Dermis microvascular lymphatic vessel endothelial cell (primary cell): ENCODE results near the gene TUBGCP3. TPM values are rescaled to one million over a fixed set of nuclear protein-coding genes. Genes with fewer than 3 reads are reported as not detected.

Experiments used
- DNase-seq, 2 donors: peaks; one replicate each; pipeline versions ENCODE4 v3.0.0 to v3.0.0-alpha.2; 2010; ENCODE audit warnings: low read depth in 2 of 2
- total RNA-seq: library from RNA; depleted of rRNA; stranded (reverse); fragments of >200 nt; gene quantifications from 2 replicates; pipeline ENCODE4 v1.2.1, GENCODE V29; 2014

Gene TUBGCP3
- total RNA-seq, 1 donor from 2014 or later = 16.0 TPM

DNA sequence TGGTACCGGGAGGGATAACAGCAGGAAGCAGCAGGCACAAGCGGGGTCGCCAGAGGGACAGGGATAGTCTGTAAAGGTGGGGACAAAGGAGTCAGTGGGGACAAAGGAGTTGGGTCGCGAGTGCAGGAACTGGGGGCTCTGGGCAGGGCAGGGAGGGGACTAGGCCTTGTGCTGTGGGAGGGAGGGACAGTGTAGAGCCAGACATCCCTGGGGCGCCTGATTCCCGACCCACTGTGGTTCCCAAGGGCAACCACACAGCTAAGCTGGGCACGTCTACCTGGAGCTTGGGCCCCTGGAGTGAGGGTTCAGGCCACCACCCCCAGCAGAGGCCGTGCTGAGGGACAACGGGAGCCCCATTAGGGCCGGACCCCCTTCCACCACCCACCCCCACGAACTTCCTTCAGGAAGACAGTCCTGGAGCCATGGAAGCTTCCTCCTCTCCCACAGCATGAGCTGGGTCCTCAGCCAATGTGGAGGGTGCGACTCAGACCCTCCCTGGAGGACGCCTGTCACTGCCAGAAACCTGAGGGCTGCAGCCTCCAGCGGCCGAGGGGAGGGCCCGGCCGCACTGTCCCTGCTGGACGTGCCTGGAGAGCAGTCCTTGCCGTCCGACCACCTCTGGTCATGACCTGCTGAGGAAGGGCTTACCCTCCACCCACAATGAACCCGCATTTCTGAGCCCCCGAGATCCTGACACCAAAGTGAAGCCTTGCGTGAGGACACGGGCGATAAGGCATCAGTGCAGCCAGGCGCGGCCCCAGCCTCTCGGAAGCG, 133.9 kb downstream of the TUBGCP3 start:
- DNase-seq = no peak

DNA sequence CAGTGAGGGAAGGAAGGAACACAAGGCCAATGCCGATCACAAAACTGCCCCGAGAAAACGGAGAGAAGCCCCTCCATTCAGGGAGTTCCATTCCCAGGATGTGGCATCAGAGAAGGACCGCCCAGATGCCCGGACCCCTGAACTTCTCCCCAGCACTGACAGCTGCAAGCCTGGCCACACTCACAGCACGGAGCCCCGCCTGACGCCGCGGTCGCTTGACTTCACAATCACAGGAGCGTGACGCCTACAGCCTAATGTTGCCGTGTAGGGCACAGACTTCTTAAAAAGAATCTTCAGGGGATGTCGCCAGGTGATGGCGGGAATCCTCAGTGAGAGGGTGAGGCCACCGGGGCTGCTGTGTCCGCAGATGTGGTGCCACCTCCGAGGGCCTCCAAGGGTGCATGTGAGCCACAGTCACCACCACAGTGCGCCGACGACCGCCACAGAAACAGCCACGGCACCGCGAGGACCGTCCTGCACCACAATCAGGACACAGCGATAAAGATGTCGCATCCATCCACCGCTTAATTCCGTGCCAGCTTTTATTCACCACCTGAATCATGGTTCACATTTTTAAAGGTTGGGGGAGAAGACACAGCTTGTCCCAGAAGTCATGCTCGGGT, 134.6 kb downstream of the TUBGCP3 start:
- DNase-seq = no peak

DNA sequence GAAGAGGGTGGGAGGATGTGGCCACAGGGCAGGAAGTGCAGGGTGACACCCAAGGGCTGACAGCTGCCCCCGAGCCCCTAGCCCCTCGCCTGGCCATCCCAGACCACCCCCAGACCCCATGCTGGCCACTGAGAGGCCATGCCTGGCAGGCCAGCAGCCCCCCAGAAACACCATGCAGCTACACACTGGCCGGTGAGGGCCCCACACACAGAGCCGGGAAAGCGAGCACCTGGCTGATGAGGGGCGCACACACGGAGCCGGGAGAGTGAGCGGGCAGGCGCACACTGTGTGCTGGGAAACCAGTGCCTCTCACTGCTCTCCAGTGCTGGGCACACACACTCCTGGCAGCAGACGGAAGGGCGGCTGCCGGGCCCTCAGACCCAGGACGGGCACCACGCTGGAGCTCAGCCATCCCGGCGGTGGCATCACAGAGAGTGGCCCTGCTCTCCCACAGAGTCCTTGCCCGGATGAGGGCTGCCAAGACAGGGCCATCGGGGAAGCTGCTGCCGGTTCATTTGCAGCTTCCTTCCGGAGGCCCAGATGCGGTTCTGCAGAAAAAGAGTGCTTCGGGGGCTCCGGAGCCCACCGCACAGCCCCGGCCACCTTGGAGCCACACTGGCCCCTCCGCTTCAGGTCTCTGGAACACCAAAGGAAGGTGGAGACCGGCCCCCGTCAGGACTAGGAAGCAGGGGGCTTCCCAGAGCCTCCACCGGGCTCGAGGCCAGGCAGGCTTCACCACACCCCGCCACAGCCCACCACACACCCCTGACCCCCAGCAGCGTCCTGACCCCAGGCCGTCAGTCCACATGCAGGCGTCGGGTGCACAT, 135.4 kb downstream of the TUBGCP3 start:
- DNase-seq = no peak

DNA sequence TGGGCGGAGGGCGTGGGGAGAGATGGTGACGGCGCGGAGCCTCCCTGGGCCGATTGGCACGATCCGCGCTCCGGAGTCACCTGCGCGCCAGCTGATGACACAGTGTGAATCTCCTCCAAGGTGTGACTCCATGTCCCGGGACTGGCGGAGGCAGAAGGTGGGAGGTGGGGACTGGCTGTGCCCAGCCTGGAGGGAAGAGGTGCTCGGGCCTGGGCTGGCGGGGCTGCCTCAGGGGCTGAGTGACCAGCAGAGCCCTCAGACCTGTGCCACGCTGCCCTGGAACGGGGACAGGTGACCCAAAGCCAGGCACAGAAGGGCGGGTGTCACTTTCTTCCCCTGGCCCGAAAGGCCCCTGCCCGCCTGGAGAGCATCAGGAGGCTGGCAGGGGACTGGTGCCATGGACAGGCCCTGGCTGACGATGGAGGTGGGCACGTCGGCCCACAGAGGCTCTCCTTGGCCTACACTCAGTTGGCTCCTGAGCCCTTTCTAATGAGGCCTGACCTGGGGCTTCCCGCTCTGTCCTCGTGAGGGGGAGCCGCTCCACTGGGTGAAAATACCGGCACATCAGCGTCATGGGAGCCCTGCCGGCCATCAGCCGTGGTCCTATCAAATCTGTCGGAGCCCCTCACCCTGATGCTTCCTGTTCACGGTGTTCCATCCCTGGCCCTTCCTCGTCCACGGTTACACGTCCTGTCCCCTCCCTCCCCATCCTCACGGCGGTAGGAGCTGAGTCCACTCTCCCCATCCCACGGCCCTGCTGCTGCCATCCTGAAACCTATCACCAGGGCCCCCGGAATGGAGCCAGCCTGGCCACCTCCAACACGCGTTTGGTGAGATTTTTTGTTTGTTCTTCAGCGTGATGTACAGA, 136.2 kb downstream of the TUBGCP3 start:
- DNase-seq = no peak

DNA sequence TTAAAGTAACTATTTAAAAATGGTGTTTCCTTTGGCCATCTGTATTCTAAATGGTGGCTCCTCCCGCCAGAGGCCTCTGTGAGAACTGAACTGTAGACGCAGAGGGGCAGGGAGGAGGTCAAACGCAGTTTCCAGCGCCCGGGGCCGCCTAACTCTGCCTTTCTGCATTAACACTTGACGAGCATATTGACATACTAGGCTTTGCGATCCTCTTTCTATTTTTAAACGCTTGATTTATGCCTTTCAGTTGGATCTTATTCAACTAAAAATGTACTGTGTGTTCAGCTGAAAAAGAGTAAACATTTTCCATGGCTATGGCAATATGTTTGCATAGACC, 137.1 kb downstream of the TUBGCP3 start:
- no peak for DNase-seq

DNA sequence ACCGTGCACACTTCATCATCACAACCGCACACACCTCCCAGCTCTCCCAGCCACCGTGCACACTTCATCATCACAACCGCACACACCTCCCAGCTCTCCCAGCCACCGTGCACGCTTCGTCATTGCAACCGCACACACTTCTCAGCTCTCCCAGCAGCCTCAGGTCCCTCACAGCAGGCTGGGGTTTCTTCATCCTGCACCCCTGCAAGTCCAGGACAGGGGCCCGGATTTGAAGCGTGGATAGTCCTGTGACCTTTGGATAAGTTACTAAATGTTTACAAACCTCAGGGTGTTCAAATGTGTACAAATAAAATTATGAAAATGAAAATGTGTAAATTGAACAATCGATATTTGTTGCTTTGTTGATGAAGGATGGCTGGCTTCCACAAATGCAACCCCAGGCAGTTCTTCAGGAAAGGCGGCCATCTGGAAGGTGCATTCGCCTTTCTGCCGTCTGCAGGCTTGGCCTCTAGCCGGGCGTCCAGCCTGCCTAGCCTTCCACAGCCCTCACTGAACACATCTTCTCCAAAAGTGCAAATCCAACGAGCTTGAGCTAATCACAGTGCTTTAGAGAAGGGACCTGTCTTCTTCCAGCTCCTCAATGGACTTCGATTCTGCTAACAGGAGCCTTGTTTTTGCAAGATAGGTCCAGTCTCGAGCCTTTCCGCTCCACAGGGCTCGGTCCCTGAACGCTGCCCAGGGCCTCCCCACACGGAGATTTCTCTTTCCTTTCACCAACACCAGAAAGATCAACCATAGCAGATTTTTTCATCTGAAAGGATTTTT, 137.6 kb downstream of the TUBGCP3 start:
- DNase-seq = no peak

DNA sequence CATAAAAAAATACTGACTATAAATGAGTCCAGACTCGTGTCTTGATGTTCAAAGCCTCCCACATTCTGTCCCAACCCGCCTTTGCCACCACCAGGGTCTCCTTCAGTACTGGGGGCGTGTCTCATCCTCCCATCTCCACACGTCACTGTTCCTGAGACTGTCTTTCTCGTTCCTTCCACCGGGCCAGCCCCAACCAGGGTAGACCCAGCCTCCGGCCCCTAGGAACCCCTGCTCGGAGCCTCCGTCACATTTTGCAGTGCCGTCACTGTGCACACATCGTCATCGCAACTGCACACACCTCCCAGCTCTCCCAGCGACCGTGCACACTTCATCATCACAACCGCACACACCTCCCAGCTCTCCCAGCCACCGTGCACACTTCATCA, 138.4 kb downstream of the TUBGCP3 start:
- no peak for DNase-seq

DNA sequence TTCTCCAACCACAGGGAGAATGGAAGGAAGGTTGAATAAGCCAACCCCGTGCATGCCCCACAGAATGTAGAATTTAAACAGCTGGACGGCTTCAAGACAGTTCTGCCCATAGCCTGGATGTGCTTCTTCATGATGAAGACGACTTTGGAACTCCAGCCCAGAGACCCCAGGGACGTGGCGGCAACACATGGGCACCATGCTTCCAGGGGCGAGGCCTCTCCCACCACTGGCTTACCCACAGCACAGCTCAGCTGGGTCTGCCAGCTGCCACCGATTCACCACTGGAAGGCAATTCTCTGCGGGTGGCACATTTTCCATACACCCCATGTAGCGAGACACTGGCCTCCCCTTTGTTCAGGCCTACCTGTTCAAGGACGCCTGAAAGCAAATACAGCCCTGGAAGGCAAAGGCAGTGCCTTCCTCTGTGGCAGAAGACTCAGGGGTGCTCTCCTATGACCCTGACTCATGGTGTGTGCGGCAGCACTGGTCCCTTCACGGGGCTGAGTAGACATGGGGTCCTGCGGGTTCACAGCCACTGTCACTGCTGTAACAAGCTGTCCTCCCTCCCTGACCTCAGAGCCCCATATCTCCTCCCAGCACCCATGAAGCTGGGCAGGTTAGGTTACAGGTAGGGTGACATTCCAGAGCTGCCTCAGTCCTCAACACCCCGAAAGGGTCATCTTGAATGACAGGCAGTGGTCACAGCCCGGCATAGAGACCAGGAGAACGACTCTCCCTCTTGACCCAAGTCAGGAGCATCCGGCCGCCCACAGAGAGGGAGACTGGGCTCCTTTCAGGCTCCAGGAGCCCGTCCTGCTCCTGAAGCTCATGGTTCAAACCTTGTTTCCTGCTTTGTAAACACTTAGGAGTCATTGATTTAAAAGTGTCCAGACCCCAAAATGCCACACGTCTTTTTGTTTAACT, 139.1 kb downstream of the TUBGCP3 start:
- no peak for DNase-seq

DNA sequence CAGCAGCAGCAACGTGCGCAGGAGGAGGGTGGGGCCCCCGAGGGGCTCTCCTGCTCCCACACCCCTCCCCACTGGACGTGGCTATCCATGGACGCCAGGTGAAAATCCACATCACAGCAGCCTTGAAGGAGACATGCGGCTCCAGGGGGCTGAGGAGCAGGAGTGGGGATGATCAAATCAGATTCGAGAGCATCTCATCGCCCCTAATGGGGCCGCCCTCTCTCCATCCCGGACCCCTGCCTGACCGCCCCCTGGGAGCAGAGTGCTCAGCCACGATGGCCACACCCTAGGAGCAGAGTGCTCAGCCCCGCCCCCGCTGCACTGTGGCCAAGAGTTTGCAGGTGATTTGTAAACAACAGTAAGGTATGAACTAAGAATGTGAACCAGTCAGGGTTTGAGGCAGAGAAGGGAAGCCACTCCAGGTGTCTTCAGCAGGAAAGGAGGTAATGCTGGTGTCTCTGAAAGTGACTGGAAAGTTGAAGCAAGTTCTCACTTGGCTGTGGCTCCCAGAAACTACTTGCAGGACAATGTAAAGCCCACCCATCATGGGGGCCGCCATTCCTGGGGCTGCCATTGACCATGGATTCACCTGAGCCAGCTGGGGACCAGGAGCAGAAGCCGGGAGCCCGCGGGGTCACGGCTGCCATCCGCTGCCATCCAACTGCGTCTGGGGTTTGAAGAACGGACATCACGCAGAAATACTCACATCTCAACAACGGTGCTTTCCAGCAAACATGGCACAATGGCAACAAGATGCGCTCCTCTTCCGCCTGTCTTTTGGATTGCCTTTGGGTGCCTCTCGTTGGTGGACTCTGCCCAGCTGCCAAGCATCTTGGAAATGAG, 140.0 kb downstream of the TUBGCP3 start:
- DNase-seq = no peak

DNA sequence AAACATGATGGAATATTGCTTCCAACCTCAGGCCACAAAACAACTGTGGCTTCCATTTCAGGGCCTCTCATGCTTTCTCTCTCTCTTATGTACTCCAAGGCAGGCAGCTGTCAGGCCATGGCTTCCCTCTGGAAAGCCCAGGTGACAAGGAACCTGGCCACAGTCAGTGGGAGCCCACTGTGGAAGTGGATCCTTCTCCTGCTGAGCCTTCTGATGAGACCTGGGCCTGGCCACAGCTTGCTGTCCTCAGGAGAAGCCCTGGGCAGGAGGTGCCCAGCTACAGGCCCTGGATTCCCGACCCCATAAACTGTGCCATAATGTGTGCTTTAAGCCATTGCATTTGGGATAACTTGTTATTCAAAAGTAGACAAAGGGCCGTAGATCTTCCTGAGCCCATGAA, 140.6 kb downstream of the TUBGCP3 start:
- no peak for DNase-seq

DNA sequence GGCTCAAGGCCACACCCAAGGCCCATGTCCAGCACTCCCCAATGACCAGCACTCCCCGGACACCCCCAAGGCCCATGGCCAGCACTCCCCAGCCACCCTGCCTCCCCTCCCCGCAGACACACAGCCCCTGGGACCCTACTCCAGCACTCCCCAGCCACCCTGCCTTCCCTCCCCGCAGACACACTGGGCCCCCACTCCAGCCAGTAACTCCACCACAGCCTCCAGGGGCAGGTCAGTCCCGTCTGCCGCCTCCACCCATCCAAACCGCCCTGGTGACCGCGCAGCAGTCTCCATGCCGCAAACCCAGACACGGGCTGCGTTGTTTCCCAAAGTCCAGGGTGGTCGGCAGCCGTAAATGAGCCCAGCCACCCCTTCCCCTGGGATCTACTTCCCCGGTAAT, 141.1 kb downstream of the TUBGCP3 start:
- DNase-seq = no peak

DNA sequence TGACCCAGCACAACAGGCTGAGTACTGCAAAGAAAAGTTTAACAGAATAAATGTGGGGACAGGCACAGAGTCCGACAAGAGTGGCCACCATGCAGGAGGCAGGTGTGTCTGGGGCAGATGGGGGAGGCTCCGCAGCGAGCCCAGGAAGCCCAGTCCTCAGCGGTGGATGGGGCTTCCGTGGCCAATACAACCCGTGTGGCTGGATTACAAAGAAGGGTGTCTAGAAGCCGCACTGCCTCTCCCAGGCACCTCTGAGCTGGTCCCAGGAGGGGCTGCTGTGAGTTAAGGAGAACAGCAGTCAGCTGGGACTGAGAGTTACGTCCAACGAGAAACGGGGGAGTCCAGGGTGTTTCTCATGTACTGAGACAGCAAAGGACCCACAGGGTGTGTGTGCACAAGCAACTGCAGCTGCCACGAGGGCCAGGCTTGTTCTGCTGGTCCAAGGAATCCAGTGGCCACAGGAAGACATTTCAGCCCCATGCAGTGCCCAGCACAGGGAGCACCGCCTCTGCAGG, 141.5 kb downstream of the TUBGCP3 start:
- no peak for DNase-seq

DNA sequence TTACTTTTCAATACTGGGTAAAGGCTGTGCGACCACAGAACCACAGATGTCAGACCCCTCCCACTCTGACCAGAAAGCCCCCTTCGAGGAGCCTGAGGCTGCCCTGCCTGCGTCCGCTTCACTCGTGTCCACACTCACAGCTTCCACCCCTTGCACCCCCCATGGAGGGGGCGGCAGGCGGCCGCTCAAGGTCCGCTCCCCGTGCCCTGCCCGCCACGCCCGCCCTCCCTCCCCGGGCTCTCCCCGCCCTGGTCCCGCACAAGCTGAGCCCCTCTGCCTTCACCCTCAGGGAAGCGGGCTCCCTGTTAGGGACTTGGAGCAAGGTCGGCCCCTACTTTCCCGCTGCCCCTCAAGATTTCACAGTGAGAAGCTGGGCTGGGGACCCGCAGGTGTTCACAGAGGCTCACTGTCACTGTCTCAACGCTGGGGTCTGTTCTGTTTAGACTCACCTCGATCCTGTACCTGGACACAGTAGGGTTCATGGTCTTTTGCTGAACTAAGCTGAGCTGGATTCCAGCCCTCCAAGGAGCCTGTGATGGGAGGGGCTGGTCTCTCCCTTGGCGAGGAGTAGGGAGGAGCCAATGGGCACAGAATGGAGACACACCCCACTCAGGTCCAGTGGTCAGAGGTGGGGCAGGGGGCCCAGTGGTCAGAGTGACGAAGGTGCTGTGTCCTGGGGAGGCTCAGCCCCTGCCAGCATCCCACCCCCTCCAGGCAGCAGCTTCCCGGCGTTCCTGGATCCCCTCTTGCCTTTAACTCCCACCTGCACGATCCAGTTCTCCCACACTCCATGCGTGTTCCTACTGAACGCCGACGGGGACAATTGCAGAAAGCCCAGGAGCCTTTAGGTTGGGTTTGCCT, 142.3 kb downstream of the TUBGCP3 start:
- no peak for DNase-seq

DNA sequence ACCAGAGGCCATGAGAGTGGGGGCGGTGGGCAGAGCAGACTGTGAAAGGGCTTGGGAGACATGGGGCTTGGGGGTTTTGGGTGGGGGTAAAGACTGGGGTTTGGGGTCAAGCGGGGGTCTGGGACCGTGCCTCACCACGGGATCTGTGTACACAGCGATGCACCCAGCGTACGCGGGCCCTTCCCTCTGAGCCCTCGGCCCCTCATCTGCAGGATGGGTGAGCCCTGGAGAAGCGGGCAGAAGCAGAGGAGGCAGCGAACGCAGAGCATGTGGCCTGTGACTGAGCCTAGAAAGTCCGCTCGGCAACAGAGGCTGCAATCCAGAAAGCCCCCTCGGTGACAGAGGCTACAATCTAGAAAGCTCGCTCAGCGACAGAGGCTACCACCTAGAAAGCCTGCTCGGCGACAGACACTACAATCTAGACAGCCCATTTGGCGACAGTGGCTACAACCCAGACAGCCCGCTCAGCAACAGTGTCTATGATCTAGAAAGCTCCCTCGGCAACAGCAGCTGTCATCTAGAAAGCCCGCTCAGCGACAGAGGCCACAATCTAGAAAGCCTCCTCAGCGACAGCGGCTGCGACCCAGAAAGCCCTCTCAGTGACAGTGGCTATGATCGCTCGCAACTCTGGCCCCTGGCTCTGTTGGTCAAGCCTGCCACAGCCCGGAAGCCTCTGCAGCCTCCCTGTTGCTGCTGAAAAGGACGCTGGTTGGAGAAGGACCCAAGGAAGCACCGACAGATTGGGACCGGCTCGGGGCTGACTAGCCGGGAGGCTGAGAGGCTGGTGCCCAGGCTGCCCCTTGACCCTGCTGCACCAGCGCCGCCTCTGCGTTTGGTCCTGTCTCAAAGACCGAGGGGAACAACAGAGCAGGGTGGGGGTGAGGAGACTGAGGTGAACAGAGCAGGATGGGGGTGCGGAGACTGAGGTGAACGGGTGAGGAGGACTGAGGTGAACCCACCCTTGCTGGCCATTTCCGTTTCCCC, 143.2 kb downstream of the TUBGCP3 start:
- DNase-seq = no peak

DNA sequence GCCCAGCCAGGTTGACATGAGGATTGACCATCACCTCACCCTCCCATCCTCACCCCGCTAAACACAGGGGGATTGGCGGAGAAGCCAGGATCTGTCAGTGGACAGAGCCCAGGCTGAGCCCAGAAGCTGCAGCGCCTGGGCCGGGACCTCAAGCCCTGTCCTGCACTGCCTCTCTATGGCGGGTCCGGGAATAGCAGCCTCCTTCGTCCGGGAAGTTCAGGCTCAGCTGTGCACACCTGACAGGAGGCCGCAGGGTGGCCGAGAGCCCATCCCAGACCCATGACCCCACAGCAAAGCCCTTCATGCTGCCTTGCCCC, 144.0 kb downstream of the TUBGCP3 start:
- peak; percentile 23 to 58 for DNase-seq

DNA sequence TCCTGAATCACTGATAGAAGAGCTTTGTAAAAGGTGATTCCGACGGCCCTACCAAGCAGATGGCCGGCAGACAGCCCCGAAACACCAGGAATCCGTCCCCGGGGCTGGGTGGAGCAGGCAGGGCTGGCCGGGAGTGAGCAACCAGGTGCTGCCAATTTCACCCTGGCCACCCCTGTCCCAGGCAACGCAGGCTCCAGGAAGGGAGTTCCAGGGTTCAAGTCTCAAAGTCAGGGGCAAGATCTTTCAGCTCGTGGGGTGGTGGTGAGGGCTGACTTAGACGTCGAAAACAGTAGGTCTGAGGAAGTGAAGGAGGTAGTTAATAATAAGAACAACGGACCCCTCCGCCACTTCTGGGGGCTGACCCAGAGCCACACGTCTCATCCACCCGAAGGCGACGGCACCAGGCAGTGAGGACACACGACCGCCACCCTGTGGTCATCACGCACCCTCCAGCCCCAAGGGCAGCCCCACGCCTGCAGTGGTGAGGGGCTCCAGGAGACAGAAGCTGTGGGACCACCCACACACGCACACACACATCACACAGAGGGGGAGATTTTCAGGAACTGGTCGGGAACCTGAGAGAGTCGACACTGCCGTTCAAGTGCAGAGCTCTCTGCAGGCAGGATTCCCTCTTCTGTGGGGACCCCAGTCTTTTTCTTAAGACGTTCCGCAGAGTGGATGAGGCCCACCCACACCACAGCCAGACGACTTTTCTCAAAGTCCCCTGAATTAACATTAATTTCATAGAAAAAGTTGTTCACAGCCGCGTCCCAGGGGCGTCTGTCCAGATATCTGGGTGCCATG, 144.6 kb downstream of the TUBGCP3 start:
- peak in 1 of 2 donors; percentile 5 for DNase-seq
